GM12878 (cell line): ENCODE measurements around the gene RASGRP2. TPM values are rescaled to one million over a fixed set of nuclear protein-coding genes. Genes with fewer than 3 reads are reported as not detected.

Source experiments
- ATAC-seq: fragments of 200-7000 bp; cut with Tn5 transposase; 3 replicates; pipeline ENCODE4 v1.9.1; 2020; ENCODE audit warnings: mild to moderate bottlenecking, moderate library complexity
- BruUV-seq: library from RNA; stranded (reverse); fragments of 400-500 nt; replicated peaks from 2 replicates; lab custom pipeline; 2021; lab: Mats Ljungman, UMichigan
- CTCF ChIA-PET: fragments of 300-600 bp; sonication (Branson Sonifier 250); formaldehyde crosslinking; extraction: SDS; loops from one replicate; lab custom pipeline; 2021; ENCODE audit warnings: inconsistent platforms; lab: Yijun Ruan, JAX
- POLR2A ChIA-PET: fragments of 350-600 bp; formaldehyde crosslinking; extraction: SDS; loops from one replicate; lab custom pipeline; 2021; ENCODE audit warnings: inconsistent platforms; lab: Charles Lee
- RAD21 ChIA-PET: fragments of 300-600 bp; sonication (Branson Sonifier 250); formaldehyde crosslinking; loops from one replicate; lab custom pipeline; 2023; ENCODE audit warnings: antibody characterized with exemption; ENCODE audit not compliant: unreplicated experiment; lab: Charles Lee
- SMC1A ChIA-PET: fragments of 300-600 bp; sonication (Branson Sonifier 250); formaldehyde crosslinking; loops from one replicate; lab custom pipeline; 2023; ENCODE audit not compliant: unreplicated experiment, uncharacterized antibody; lab: Charles Lee
- DNase-seq: peaks from one replicate; pipeline ENCODE4 v3.0.0-alpha.2; 2011; ENCODE audit warnings: low read depth, low spot score
- FAIRE-seq: peaks from 3 replicates; lab custom pipeline; 2011; peaks lifted over from hg19 to GRCh38; lab: Jason Lieb, UNC
- H2AFZ ChIP-seq: 2 replicates; pipeline ENCODE4 v1.6.0; 2011; ENCODE audit warnings: low read depth, low read length, control low read depth; ENCODE audit not compliant: control insufficient read depth
- H3K27ac ChIP-seq: 2 replicates; pipeline ENCODE4 v1.5.1; 2011; ENCODE audit warnings: control low read depth; ENCODE audit not compliant: control insufficient read depth, insufficient read depth
- H3K27me3 ChIP-seq, 2 experiments: replicated peaks in 1 of 2; 2 replicates each; pipeline versions ENCODE4 v1.6.0 to v1.6.1; 2011; ENCODE audit warnings: low read length in 1 of 2; ENCODE audit not compliant: control insufficient read depth in 2 of 2, insufficient read depth in 2 of 2
- H3K36me3 ChIP-seq, 2 experiments: 2 replicates each; pipeline ENCODE4 v1.5.1; 2011; ENCODE audit warnings: low read length in 1 of 2; ENCODE audit not compliant: control insufficient read depth in 2 of 2, insufficient read depth in 2 of 2
- H3K4me1 ChIP-seq: 2 replicates; pipeline ENCODE4 v1.6.1; 2011; ENCODE audit warnings: mild to moderate bottlenecking, low read length, moderate library complexity, mixed read lengths; ENCODE audit not compliant: control insufficient read depth, insufficient read depth
- H3K4me2 ChIP-seq: 2 replicates; pipeline ENCODE4 v1.6.0; 2011; ENCODE audit warnings: control low read depth; ENCODE audit not compliant: control insufficient read depth, insufficient read depth
- H3K4me3 ChIP-seq: fragments of 200-600 bp; sonication (generic); 2 replicates; pipeline ENCODE4 v1.5.1; 2016
- H3K79me2 ChIP-seq: 2 replicates; pipeline ENCODE4 v1.6.0; 2011; ENCODE audit warnings: low read length; ENCODE audit not compliant: control insufficient read depth, insufficient read depth
- H3K9ac ChIP-seq: 2 replicates; pipeline ENCODE4 v1.8.0; 2011; ENCODE audit warnings: low read length, control low read depth, mixed read lengths; ENCODE audit not compliant: control insufficient read depth, insufficient read depth
- H3K9me3 ChIP-seq: replicated peaks from 3 replicates; pipeline ENCODE4 v1.5.1; 2011; ENCODE audit warnings: mild to moderate bottlenecking, low read length; ENCODE audit not compliant: control insufficient read depth, insufficient read depth
- H4K20me1 ChIP-seq: 2 replicates; pipeline ENCODE4 v1.6.0; 2011; ENCODE audit not compliant: control insufficient read depth, insufficient read depth
- BMI1 ChIP-seq: fragments of 450-650 bp; IDR thresholded peaks from 2 replicates; pipeline ENCODE4 v1.6.1; 2016; ENCODE audit warnings: mild to moderate bottlenecking, moderate library complexity, borderline replicate concordance
- ESRRA ChIP-seq: IDR thresholded peaks from 2 replicates; pipeline ENCODE4 v1.6.1; 2012; ENCODE audit warnings: mild to moderate bottlenecking, low read length, improper control_type of control experiment
- FOXK2 ChIP-seq: fragments of 450-650 bp; IDR thresholded peaks from 2 replicates; pipeline ENCODE4 v1.6.1; 2017; ENCODE audit warnings: mild to moderate bottlenecking, moderate library complexity
- IKZF2 ChIP-seq, 2 experiments: fragments of 450-650 bp; IDR thresholded peaks; 2 replicates each; pipeline ENCODE4 v1.6.1; 2017; ENCODE audit warnings: mild to moderate bottlenecking in 2 of 2, moderate library complexity in 2 of 2
- KLF5 ChIP-seq: fragments of 450-650 bp; IDR thresholded peaks from 2 replicates; pipeline ENCODE4 v1.6.1; 2014; ENCODE audit warnings: mild to moderate bottlenecking; ENCODE audit not compliant: partially characterized antibody
- MAX ChIP-seq: IDR thresholded peaks from 2 replicates; pipeline ENCODE4 v1.6.1; 2012; ENCODE audit warnings: low read depth, low read length, improper control_type of control experiment
- MYB ChIP-seq: fragments of 150-350 bp; IDR thresholded peaks from 2 replicates; pipeline ENCODE4 v1.6.1; 2014; ENCODE audit warnings: mild to moderate bottlenecking, low read depth, low read length, borderline replicate concordance
- NFYB ChIP-seq: IDR thresholded peaks from 2 replicates; pipeline ENCODE4 v1.6.1; 2011; ENCODE audit warnings: low read depth, mild to moderate bottlenecking, low read length, improper control_type of control experiment, moderate library complexity; ENCODE audit not compliant: insufficient read depth
- RCOR1 ChIP-seq: conservative IDR thresholded peaks from 2 replicates; pipeline ENCODE4 v1.6.1; 2012; ENCODE audit warnings: low read depth, low read length, improper control_type of control experiment
- RELA ChIP-seq: fragments of 450-650 bp; IDR thresholded peaks from 2 replicates; pipeline ENCODE4 v1.8.0; 2014; ENCODE audit warnings: borderline replicate concordance; ENCODE audit not compliant: partially characterized antibody
- WGBS: methylation state at CpG from one replicate; pipeline ENCODE4 v1.1.6; 2016; ENCODE audit warnings: low lambda C conversion rate; ENCODE audit not compliant: insufficient replicate concordance, insufficient coverage; ENCODE audit errors: missing lambda C conversion rate; 5-methylcytosine and 5-hydroxymethylcytosine counted together
- in situ Hi-C: fragments of 300-500 bp; cut with MboI; formaldehyde crosslinking; loops from 9 replicates; pipeline ENCODE4 v1.14.3; 2018; ENCODE audit warnings: mixed read lengths
- intact Hi-C: fragments of 100-400 bp; cut with micrococcal nuclease; formaldehyde crosslinking; loops from one replicate; pipeline ENCODE4 v1.14.2; 2022; ENCODE audit not compliant: unreplicated experiment
- polyA plus RNA-seq, 11 experiments: library from polyadenylated mRNA; depleted of rRNA in 4 of 11; unstranded in 6 of 11; stranded (reverse) in 5 of 11; fragments of >200 nt; fragmentation: Nextera tagmentation in 4 of 11; fragmentation: Illumina TruSeq in 1 of 11; extraction: Ambion mirVana in 4 of 11; extraction: Trizol in 1 of 11; gene quantifications; 1 replicate in 1 of 11; 2 replicates in 10 of 11; pipeline versions ENCODE4 v1.2.1 to v1.2.3, GENCODE V29; 2011 to 2016; ENCODE audit warnings: inconsistent platforms in 2 of 11, missing spikeins in 2 of 11, low read depth in 1 of 11
- total RNA-seq, 4 experiments: library from RNA; depleted of rRNA in 3 of 4; stranded (reverse); fragments of >200 nt in 3 of 4; fragmentation: Illumina TruSeq in 1 of 4; extraction: Trizol in 1 of 4; gene quantifications; 2 replicates each; pipeline versions ENCODE4 v1.2.1 to v1.2.3, GENCODE V29; 2013 to 2021

The RASGRP2 gene
- total and polyA plus RNA-seq, 10 of the 15 experiments (the other 5 are each of a cell fraction or from before 2014, with no cell fraction given) = 0.26 to 9.0 (median 5.4) TPM

GRCh38 chr11:64753019-64753379 is 9.1 kb upstream of the RASGRP2 start:
- intact Hi-C loops = no loop called here
- H3K36me3 ChIP-seq = no peaks in the 10 kb centered on the region
- no TSS peak for BruUV-seq
- H3K27me3 ChIP-seq = no peaks in the 10 kb centered on the region
- FAIRE-seq = no peak
- no peaks in the 10 kb centered on the region for H3K79me2 ChIP-seq
- RAD21 ChIA-PET = no interaction called here
- no peak overlapping the region for H3K4me2 ChIP-seq
- in situ Hi-C loops = no loop called here
- H2AFZ ChIP-seq = no peak overlapping the region
- ATAC-seq = no peak
- H4K20me1 ChIP-seq = no peaks in the 10 kb centered on the region
- POLR2A ChIA-PET = no interaction called here
- TF ChIP-seq NFYB (no peak), FOXK2 (no peak), BMI1 (no peak), MYB (no peak), MAX (no peak), RCOR1 (no peak), KLF5 (no peak), RELA (no peak), IKZF2 (IDR thresholded peaks at IDR 0.05) (no peak), ESRRA (no peak)
- TF ChIP-seq, all 136 proteins: peak for 0
- Histone ChIP-seq H3K4me3 (no peak overlapping the region), H3K9ac (no peak overlapping the region), H3K27ac (no peak overlapping the region), H3K4me1 (no peaks in the 10 kb centered on the region), H3K9me3 (no peaks in the 10 kb centered on the region)
- WGBS = 59% methylated on average over 7 of the region's 7 CpGs
- ChIA-PET CTCF (no interaction called here), SMC1A (no interaction called here)
- no peak for DNase-seq
